ENCODE results near the gene FBXW4. TPM values are rescaled to one million over a fixed set of nuclear protein-coding genes. Genes with fewer than 3 reads are reported as not detected.

Gene FBXW4
- total RNA-seq, 2 donors from 2014 or later = 61.3 to 92.2 TPM

- Histone ChIP-seq H3K4me3 (no peak overlapping the region), H3K27me3 (replicated peaks; ENCODE audit: insufficient read depth) (peaks cover 10% of the 10 kb centered on the region), H3K36me3 (no peaks in the 10 kb centered on the region), H3K27ac (no peak overlapping the region), H3K9me3 (no peaks in the 10 kb centered on the region), H3K4me1 (replicated peaks) (no peaks in the 10 kb centered on the region)
- WGBS = 8% methylated on average over 11 of the region's 11 CpGs
- no peak for DNase-seq (ENCODE audit: low spot score)
- intact Hi-C loops (cut with DNase I) = loop anchor here (10.0 kb wide), 2 partner anchors 104 to 274 kb away; no protein-coding TSS in a partner anchor
- TF ChIP-seq CTCF (IDR thresholded peaks at IDR 0.05) (no peak), POLR2A (IDR thresholded peaks at IDR 0.05) (no peak), POLR2AphosphoS5 (IDR thresholded peaks at IDR 0.05) (no peak)
Observed at GRCh38 chr10:101569323-101569621, 125.7 kb downstream of the FBXW4 start.

GRCh38 chr10:101568054-101568745 lies 126.8 kb downstream of the FBXW4 start:
- no peak for TF ChIP-seq POLR2AphosphoS5 (IDR thresholded peaks at IDR 0.05)
- TF ChIP-seq CTCF (IDR thresholded peaks at IDR 0.05) = no peak
- no peak for TF ChIP-seq POLR2A (IDR thresholded peaks at IDR 0.05)
- H3K9me3 ChIP-seq = no peaks in the 10 kb centered on the region
- H3K27me3 ChIP-seq (replicated peaks; ENCODE audit: insufficient read depth) = peaks cover 10% of the 10 kb centered on the region
- no peaks in the 10 kb centered on the region for H3K4me1 ChIP-seq (replicated peaks)
- no peaks in the 10 kb centered on the region for H3K36me3 ChIP-seq
- DNase-seq (ENCODE audit: low spot score) = no peak
- intact Hi-C loops (cut with DNase I) = loop anchor here (10.0 kb wide), 2 partner anchors 103 to 273 kb away; no protein-coding TSS in a partner anchor
- no peak overlapping the region for H3K4me3 ChIP-seq
- WGBS = 84% methylated on average over 17 of the region's 17 CpGs
- no peak overlapping the region for H3K27ac ChIP-seq

GRCh38 chr10:101567165-101568006 lies 127.6 kb downstream of the FBXW4 start:
- intact Hi-C loops (cut with DNase I) = loop anchor here (10.0 kb wide), 2 partner anchors 103 to 273 kb away; no protein-coding TSS in a partner anchor
- Histone ChIP-seq H3K27me3 (replicated peaks; ENCODE audit: insufficient read depth) (peaks cover 10% of the 10 kb centered on the region), H3K4me1 (replicated peaks) (no peaks in the 10 kb centered on the region), H3K4me3 (no peak overlapping the region), H3K9me3 (no peaks in the 10 kb centered on the region), H3K27ac (no peak overlapping the region), H3K36me3 (no peaks in the 10 kb centered on the region)
- DNase-seq (ENCODE audit: low spot score) = no peak
- no peak for TF ChIP-seq CTCF (IDR thresholded peaks at IDR 0.05)
- no peak for TF ChIP-seq POLR2AphosphoS5 (IDR thresholded peaks at IDR 0.05)
- TF ChIP-seq POLR2A (IDR thresholded peaks at IDR 0.05) = no peak
- WGBS = 72% methylated on average over 7 of the region's 7 CpGs

- H3K36me3 ChIP-seq = no peaks in the 10 kb centered on the region
- intact Hi-C loops (cut with DNase I) = loop anchor here (10.0 kb wide), 2 partner anchors 102 to 272 kb away; no protein-coding TSS in a partner anchor
- DNase-seq (ENCODE audit: low spot score) = no peak
- no peak overlapping the region for H3K27ac ChIP-seq
- H3K4me1 ChIP-seq (replicated peaks) = no peaks in the 10 kb centered on the region
- 14% methylated on average over 40 of the region's 59 CpGs for WGBS
- peak overlapping the region in 1 of 2 donors; percentile 10 for H3K4me3 ChIP-seq
- peaks cover 10% of the 10 kb centered on the region for H3K27me3 ChIP-seq (replicated peaks; ENCODE audit: insufficient read depth)
- no peaks in the 10 kb centered on the region for H3K9me3 ChIP-seq
- TF ChIP-seq POLR2AphosphoS5 (IDR thresholded peaks at IDR 0.05) = no peak
- TF ChIP-seq POLR2A (IDR thresholded peaks at IDR 0.05) = no peak
- no peak for TF ChIP-seq CTCF (IDR thresholded peaks at IDR 0.05)
Observed at GRCh38 chr10:101566333-101567164, 128.4 kb downstream of the FBXW4 start.

Measured in prostate gland (tissue), 2 donors.